ENCODE results near the gene MPV17L2.

The MPV17L2 gene

GRCh38 chr19:18179957-18180356 is 13.1 kb upstream of the MPV17L2 start:
- ChIA-PET POLR2A (no interaction called here), CTCF (interaction anchor here (0.6 kb wide), 2 partner anchors 78 to 341 kb away, joined by 3 to 4 read pairs; no protein-coding TSS in a partner anchor)
- no peak for DNase-seq (ENCODE audit: low read depth, low spot score)
- H3K4me3 ChIP-seq (ENCODE audit: low read depth, low read length) = no peak overlapping the region
- TF ChIP-seq, protein P1, sequence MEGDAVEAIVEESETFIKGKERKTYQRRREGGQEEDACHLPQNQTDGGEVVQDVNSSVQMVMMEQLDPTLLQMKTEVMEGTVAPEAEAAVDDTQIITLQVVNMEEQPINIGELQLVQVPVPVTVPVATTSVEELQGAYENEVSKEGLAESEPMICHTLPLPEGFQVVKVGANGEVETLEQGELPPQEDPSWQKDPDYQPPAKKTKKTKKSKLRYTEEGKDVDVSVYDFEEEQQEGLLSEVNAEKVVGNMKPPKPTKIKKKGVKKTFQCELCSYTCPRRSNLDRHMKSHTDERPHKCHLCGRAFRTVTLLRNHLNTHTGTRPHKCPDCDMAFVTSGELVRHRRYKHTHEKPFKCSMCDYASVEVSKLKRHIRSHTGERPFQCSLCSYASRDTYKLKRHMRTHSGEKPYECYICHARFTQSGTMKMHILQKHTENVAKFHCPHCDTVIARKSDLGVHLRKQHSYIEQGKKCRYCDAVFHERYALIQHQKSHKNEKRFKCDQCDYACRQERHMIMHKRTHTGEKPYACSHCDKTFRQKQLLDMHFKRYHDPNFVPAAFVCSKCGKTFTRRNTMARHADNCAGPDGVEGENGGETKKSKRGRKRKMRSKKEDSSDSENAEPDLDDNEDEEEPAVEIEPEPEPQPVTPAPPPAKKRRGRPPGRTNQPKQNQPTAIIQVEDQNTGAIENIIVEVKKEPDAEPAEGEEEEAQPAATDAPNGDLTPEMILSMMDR (IDR thresholded peaks at IDR 0.05; ENCODE audit: insufficient read depth, low read length, missing control alignments) = no peak

DNA sequence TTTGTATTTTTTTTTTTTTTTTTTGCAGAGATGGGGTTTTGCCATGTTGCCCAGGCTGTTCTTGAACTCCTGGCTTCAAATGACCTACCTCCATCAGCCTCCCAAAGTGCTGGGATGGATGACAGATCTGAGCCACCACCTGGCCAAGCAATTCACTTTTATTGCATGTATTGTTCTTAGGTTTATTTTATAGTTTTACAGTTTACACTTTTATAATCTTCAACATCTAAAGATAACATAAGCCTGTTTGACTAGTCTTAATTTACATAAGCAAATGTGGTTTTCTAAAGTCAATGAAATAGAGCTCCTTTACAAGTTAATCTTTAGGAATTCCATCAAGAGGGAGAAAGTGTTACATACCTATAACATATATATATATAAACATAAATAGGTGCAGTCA is 9.5 kb upstream of the MPV17L2 start:
- DNase-seq (ENCODE audit: low read depth, low spot score) = no peak
- H3K4me3 ChIP-seq (ENCODE audit: low read depth, low read length) = no peak overlapping the region
- CTCF ChIA-PET = interaction anchor here (0.7 to 3.5 kb wide), 5 partner anchors 8 to 70 kb away, joined by 3 to 19 read pairs (median 15); no protein-coding TSS in a partner anchor
- POLR2A ChIA-PET = no interaction called here
- TF ChIP-seq, protein P1 (IDR thresholded peaks at IDR 0.05; ENCODE audit: insufficient read depth, low read length, missing control alignments) = no peak

DNA sequence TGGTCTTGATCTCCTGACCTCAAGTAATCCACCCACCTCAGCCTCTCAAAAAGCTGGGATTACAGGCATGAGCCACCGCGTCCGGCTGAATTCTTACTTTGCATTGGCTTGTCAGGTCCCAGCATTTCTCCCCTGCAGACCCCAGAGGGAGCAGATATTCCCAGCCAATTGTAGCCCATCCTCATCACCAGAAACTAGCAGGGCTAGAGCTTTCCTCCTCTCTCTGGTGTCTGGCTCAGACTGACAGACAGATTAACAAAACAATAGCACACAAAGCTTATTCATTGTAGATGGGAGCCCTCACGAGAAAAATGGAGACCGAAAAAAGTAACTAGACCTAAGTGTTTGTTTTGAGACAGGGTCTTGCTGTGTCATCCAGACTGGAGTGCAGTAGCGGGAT is 7.5 kb upstream of the MPV17L2 start:
- POLR2A ChIA-PET = no interaction called here
- TF ChIP-seq, protein P1 (IDR thresholded peaks at IDR 0.05; ENCODE audit: insufficient read depth, low read length, missing control alignments) = no peak
- no peak for DNase-seq (ENCODE audit: low read depth, low spot score)
- H3K4me3 ChIP-seq (ENCODE audit: low read depth, low read length) = no peak overlapping the region
- CTCF ChIA-PET = interaction anchor here (0.8 to 3.5 kb wide), 6 partner anchors 17 to 72 kb away, joined by 3 to 17 read pairs (median 5); no protein-coding TSS in a partner anchor

GRCh38 chr19:18190278-18190677 is 2.7 kb upstream of the MPV17L2 start:
- DNase-seq (ENCODE audit: low read depth, low spot score) = no peak
- TF ChIP-seq, protein P1 (IDR thresholded peaks at IDR 0.05; ENCODE audit: insufficient read depth, low read length, missing control alignments) = no peak
- CTCF ChIA-PET = interaction anchor here (0.7 to 4.4 kb wide), 3 partner anchors 62 to 135 kb away, joined by 3 to 123 read pairs (median 17); a partner anchor contains a TSS
- POLR2A ChIA-PET = no interaction called here
- H3K4me3 ChIP-seq (ENCODE audit: low read depth, low read length) = no peak overlapping the region

DNA sequence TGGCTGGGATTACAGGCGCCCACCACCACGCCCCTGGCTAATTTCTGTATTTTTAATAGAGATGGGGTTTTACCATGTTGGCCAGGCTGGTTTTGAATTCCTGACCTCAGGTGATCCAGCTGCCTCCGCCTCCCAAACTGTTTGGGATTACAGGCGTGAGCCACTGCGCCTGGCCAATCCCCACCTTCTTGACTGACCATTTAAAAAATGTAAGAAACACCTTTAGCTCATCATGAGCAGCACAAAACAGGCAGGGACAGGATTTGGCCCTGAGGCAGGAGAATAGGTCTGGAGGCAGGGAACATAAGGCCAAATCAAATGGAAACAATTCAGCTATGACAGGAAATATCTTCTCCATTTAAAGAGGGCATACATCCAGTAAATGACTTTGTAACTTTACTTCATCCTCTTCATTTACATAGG is 1.4 kb upstream of the MPV17L2 start:
- peak overlapping the region; percentile 65 for H3K4me3 ChIP-seq (ENCODE audit: low read depth, low read length)
- ChIA-PET POLR2A (interaction anchor here (1.1 kb wide), 1 partner anchor 90 kb away, joined by 5 read pairs; the partner anchor contains the start of gene JUND), CTCF (interaction anchor here (0.7 to 5.6 kb wide), 29 partner anchors 9 to 220 kb away, joined by 3 to 123 read pairs (median 6); partner anchors contain the start of genes IFI30, LSM4 and RAB3A)
- TF ChIP-seq, protein P1 (IDR thresholded peaks at IDR 0.05; ENCODE audit: insufficient read depth, low read length, missing control alignments) = no peak
- DNase-seq (ENCODE audit: low read depth, low spot score) = no peak

GRCh38 chr19:18193388-18194180 is 566 bp downstream of the MPV17L2 start:
- ChIA-PET CTCF (interaction anchor here (0.7 to 5.6 kb wide), 11 partner anchors 9 to 86 kb away, joined by 3 to 123 read pairs (median 9); partner anchors contain the start of genes IFI30 and RAB3A), POLR2A (interaction anchor here (0.6 to 1.0 kb wide), 4 partner anchors 28 to 87 kb away, joined by 3 to 7 read pairs (median 3); no protein-coding TSS in a partner anchor)
- TF ChIP-seq, protein P1 (IDR thresholded peaks at IDR 0.05; ENCODE audit: insufficient read depth, low read length, missing control alignments) = no peak
- DNase-seq (ENCODE audit: low read depth, low spot score) = no peak
- peak overlapping the region; percentile 77 for H3K4me3 ChIP-seq (ENCODE audit: low read depth, low read length)
